ENCODE results near the gene LDLRAD1. TPM values are rescaled to one million over a fixed set of nuclear protein-coding genes. Genes with fewer than 3 reads are reported as not detected.

Gene LDLRAD1
- total RNA-seq, 1 experiment from 2014 or later = not detected

DNA sequence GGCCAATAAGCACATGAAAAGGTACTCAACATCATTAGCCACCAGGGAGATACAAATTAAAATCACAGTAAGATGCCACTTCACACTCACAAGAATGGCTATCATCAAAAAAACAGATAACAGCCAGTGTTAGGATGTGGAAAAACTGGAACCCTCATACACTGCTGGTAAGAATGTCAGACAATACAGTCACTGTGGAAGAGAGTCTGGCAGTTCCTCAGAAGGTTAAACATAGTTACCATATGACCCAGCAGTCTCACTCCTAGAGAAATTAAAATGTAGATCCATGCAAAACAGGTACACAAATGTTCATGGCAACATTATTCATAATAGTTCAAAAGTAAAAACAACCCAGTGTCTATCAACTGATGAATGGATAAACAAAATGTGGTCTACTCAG is 33.3 kb downstream of the LDLRAD1 start:
- H3K4me3 ChIP-seq (ENCODE audit: low read depth, low read length, poor library complexity, severe bottlenecking) = no peak overlapping the region
- BruUV-seq (replicated peaks) = no TSS peak
- no peaks in the 10 kb centered on the region for H3K27me3 ChIP-seq (replicated peaks; ENCODE audit: insufficient read depth, low read depth, low read length, poor library complexity)
- no peak overlapping the region for H3K27ac ChIP-seq (ENCODE audit: low read depth, low read length, poor library complexity, severe bottlenecking)
- no peaks in the 10 kb centered on the region for H3K9me3 ChIP-seq (ENCODE audit: low read depth, low read length, poor library complexity, severe bottlenecking)
- TF ChIP-seq EZH2 (IDR thresholded peaks at IDR 0.05; ENCODE audit: borderline replicate concordance, low read depth, low read length, poor library complexity, severe bottlenecking) = no peak
- TF ChIP-seq, protein P1, sequence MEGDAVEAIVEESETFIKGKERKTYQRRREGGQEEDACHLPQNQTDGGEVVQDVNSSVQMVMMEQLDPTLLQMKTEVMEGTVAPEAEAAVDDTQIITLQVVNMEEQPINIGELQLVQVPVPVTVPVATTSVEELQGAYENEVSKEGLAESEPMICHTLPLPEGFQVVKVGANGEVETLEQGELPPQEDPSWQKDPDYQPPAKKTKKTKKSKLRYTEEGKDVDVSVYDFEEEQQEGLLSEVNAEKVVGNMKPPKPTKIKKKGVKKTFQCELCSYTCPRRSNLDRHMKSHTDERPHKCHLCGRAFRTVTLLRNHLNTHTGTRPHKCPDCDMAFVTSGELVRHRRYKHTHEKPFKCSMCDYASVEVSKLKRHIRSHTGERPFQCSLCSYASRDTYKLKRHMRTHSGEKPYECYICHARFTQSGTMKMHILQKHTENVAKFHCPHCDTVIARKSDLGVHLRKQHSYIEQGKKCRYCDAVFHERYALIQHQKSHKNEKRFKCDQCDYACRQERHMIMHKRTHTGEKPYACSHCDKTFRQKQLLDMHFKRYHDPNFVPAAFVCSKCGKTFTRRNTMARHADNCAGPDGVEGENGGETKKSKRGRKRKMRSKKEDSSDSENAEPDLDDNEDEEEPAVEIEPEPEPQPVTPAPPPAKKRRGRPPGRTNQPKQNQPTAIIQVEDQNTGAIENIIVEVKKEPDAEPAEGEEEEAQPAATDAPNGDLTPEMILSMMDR (conservative IDR thresholded peaks at IDR 0.05; ENCODE audit: low read depth, low read length) = no peak
- no peaks in the 10 kb centered on the region for H3K36me3 ChIP-seq (ENCODE audit: insufficient read depth, low read length, poor library complexity, severe bottlenecking)
- no peak for DNase-seq (ENCODE audit: low spot score)
- intact Hi-C loops (cut with micrococcal nuclease; ENCODE audit: unreplicated experiment) = no loop called here
- ChIA-PET CTCF (no interaction called here), POLR2A (ENCODE audit: low non-redundant PET) (no interaction called here)
- no peaks in the 10 kb centered on the region for H3K4me1 ChIP-seq (ENCODE audit: insufficient read depth, low read length, poor library complexity, severe bottlenecking)

GRCh38 chr1:53982763-53983104 is 35.3 kb downstream of the LDLRAD1 start:
- ChIA-PET CTCF (no interaction called here), POLR2A (ENCODE audit: low non-redundant PET) (no interaction called here)
- Histone ChIP-seq H3K4me3 (ENCODE audit: low read depth, low read length, poor library complexity, severe bottlenecking) (no peak overlapping the region), H3K36me3 (ENCODE audit: insufficient read depth, low read length, poor library complexity, severe bottlenecking) (no peaks in the 10 kb centered on the region), H3K27me3 (replicated peaks; ENCODE audit: insufficient read depth, low read depth, low read length, poor library complexity) (no peaks in the 10 kb centered on the region), H3K9me3 (ENCODE audit: low read depth, low read length, poor library complexity, severe bottlenecking) (no peaks in the 10 kb centered on the region), H3K4me1 (ENCODE audit: insufficient read depth, low read length, poor library complexity, severe bottlenecking) (no peaks in the 10 kb centered on the region), H3K27ac (ENCODE audit: low read depth, low read length, poor library complexity, severe bottlenecking) (no peak overlapping the region)
- TF ChIP-seq EZH2 (IDR thresholded peaks at IDR 0.05; ENCODE audit: borderline replicate concordance, low read depth, low read length, poor library complexity, severe bottlenecking) = no peak
- TF ChIP-seq, protein P1 (conservative IDR thresholded peaks at IDR 0.05; ENCODE audit: low read depth, low read length) = no peak
- BruUV-seq (replicated peaks) = no TSS peak
- no peak for DNase-seq (ENCODE audit: low spot score)
- intact Hi-C loops (cut with micrococcal nuclease; ENCODE audit: unreplicated experiment) = no loop called here

DNA sequence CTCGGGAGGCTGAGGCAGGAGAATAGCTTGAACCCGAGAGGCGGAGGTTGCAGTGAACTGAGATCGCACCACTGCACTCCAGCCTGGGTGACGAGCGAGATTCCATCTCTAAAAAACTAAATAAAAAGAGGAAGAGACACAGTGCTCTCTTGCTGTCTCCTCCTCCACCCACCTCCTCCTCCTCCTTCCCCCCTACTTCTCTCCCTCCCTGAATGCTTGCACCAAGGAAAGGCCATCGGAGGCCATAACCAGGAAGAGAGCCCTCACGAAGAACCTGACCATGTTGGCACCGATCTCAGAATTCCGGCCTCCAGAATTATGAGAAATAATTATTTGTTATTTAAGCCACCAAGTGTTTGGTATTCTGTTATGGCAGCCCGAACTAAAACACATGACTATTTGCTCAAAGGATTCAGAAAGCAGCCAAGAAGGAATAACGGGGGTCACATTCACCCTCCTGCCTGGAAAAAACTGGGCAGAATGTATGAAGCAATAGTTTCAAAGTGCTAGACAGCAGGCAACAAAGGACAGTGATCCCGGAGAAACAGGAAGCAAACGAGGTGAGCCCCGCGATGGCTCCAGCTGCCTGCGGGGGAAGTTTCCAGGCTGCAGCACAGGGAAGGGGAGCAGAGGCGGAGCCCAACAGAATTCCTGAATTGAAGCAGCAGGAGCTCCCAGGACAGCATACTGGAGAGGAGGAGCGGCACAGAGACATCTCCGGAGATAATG is 35.8 kb downstream of the LDLRAD1 start:
- TF ChIP-seq, protein P1 (conservative IDR thresholded peaks at IDR 0.05; ENCODE audit: low read depth, low read length) = no peak
- TF ChIP-seq EZH2 (IDR thresholded peaks at IDR 0.05; ENCODE audit: borderline replicate concordance, low read depth, low read length, poor library complexity, severe bottlenecking) = no peak
- Histone ChIP-seq H3K4me1 (ENCODE audit: insufficient read depth, low read length, poor library complexity, severe bottlenecking) (no peaks in the 10 kb centered on the region), H3K36me3 (ENCODE audit: insufficient read depth, low read length, poor library complexity, severe bottlenecking) (no peaks in the 10 kb centered on the region), H3K27me3 (replicated peaks; ENCODE audit: insufficient read depth, low read depth, low read length, poor library complexity) (no peaks in the 10 kb centered on the region), H3K4me3 (ENCODE audit: low read depth, low read length, poor library complexity, severe bottlenecking) (no peak overlapping the region), H3K27ac (ENCODE audit: low read depth, low read length, poor library complexity, severe bottlenecking) (no peak overlapping the region), H3K9me3 (ENCODE audit: low read depth, low read length, poor library complexity, severe bottlenecking) (no peaks in the 10 kb centered on the region)
- intact Hi-C loops (cut with micrococcal nuclease; ENCODE audit: unreplicated experiment) = no loop called here
- peak; percentile 15 for DNase-seq (ENCODE audit: low spot score)
- BruUV-seq (replicated peaks) = no TSS peak
- ChIA-PET POLR2A (ENCODE audit: low non-redundant PET) (no interaction called here), CTCF (no interaction called here)

All from A673 (cell line).